VCaP (cell line): ENCODE data around the gene TASOR.

Experiments used
- H3K27ac ChIP-seq: fragments of 450-650 bp; 2 replicates; pipeline ENCODE4 v1.5.1; 2017
- CTCF ChIP-seq: fragments of 450-650 bp; conservative IDR thresholded peaks from 2 replicates; pipeline ENCODE4 v1.5.1; 2017; ENCODE audit warnings: mild to moderate bottlenecking, moderate library complexity

TASOR gene

GRCh38 chr3:56691165-56692000 is 8.3 kb upstream of the TASOR start:
- no peak for TF ChIP-seq CTCF
- no peak overlapping the region for H3K27ac ChIP-seq

GRCh38 chr3:56689303-56689702 is 6.2 kb upstream of the TASOR start:
- H3K27ac ChIP-seq = no peak overlapping the region
- no peak for TF ChIP-seq CTCF

- no peak for TF ChIP-seq CTCF
- H3K27ac ChIP-seq = no peak overlapping the region
These were observed 5.1 kb upstream of the TASOR start for GRCh38 chr3:56688191-56688590.

GRCh38 chr3:56684029-56684428 is 964 bp upstream of the TASOR start:
- TF ChIP-seq CTCF = no peak
- H3K27ac ChIP-seq = peak overlapping the region; percentile 99

- peak overlapping the region; percentile 99 for H3K27ac ChIP-seq
- 0 out of 2 replicates have a peak, but pooled peaks have one; percentile 6 for TF ChIP-seq CTCF
These were observed 473 bp downstream of the TASOR start for GRCh38 chr3:56682462-56683121.

GRCh38 chr3:56681984-56682461 is 1.0 kb downstream of the TASOR start:
- TF ChIP-seq CTCF = no peak

GRCh38 chr3:56680054-56680580 is 2.9 kb downstream of the TASOR start:
- no peak for TF ChIP-seq CTCF
- H3K27ac ChIP-seq = no peak overlapping the region

More at GRCh38 chr3:56681984-56682461, 1.0 kb downstream of the TASOR start:
- peak overlapping the region; percentile 99 for H3K27ac ChIP-seq
